ENCODE data around the gene ADPRHL1.

ADPRHL1 gene

DNA sequence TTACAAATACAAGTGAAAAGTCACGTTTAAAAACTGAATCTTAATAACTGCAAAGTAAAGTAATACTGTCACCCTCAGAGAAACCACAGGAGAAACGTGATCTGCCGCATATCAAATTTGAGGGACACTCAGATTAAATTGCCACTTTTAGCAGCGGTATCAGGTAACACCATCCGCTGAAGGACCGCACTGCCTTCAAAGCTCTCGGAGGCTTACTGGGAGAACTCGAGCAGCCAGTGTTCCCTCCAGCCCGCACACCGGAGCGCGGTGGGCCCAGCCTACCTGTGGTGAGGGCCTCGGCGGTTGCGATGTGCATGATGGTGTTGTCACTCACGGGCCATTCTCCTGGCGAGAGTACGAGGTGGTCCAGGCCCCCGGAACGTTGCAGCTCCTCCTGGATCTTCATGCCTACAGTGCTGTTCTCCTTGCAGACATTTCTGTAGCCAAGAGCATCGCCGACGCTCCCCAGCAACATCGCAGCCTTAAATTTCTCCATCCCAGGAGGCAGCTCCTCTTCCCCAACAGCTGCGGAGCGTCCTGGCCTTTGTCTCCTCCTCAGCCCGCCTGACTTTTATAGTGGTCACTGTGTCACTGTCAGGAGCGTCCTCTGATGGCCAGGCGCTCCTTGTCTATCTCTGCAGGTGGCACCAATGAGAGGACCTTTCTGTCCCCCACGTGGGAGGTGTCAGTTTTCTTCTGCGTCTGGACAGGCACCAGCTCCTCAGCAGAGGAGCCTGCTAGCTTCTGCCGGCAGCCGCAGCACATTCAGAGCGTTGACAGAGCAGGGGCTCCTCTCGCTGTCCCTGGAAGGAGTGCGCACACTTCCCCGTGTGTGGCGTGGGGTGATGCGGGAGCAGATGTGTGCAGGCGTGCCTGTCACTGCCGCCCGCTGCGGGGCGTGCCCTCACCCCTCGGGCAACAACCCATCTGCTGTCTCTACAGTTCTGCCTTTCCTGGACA lies at the start of gene ADPRHL1:
Gene ADPRHL1, minus strand, starts transcription at position 547 of the 960 bp plus-strand sequence. Its CDS starts 51 bp downstream, at position 496.
- TF ChIP-seq, protein P1, sequence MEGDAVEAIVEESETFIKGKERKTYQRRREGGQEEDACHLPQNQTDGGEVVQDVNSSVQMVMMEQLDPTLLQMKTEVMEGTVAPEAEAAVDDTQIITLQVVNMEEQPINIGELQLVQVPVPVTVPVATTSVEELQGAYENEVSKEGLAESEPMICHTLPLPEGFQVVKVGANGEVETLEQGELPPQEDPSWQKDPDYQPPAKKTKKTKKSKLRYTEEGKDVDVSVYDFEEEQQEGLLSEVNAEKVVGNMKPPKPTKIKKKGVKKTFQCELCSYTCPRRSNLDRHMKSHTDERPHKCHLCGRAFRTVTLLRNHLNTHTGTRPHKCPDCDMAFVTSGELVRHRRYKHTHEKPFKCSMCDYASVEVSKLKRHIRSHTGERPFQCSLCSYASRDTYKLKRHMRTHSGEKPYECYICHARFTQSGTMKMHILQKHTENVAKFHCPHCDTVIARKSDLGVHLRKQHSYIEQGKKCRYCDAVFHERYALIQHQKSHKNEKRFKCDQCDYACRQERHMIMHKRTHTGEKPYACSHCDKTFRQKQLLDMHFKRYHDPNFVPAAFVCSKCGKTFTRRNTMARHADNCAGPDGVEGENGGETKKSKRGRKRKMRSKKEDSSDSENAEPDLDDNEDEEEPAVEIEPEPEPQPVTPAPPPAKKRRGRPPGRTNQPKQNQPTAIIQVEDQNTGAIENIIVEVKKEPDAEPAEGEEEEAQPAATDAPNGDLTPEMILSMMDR (IDR thresholded peaks at IDR 0.05; ENCODE audit: extremely low read depth, insufficient read depth, missing control alignments): no peak
- DNase-seq (ENCODE audit: low spot score): no peak
- in situ Hi-C loops (cut with MboI; ENCODE audit: low pct_unique_long_range_greater_than_20kb, low sequenced_read_pairs, unreplicated experiment): no loop called here

DNA sequence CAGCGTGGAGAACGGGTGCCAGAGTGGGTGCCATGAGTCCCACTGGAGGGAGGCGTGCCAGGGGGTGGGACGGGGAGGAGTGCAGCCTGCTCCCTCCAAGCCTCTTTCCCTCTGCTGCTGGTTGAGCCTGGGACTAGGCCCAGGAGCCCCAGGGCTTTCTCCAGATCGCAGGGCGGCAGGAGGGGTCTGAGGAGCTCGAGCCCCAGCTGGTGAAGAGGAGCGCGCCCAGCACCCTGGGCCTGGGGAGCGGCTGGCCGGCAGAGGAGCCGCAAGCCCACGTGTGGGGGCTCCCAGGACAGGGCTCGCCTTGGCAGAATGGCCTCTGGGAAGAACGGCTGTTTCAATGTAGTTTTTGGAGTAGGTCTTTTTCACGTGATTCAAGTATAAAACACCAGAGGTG lies 49.4 kb upstream of the ADPRHL1 start:
- TF ChIP-seq, protein P1 (IDR thresholded peaks at IDR 0.05; ENCODE audit: extremely low read depth, insufficient read depth, missing control alignments): no peak
- no peak for DNase-seq (ENCODE audit: low spot score)
- in situ Hi-C loops (cut with MboI; ENCODE audit: low pct_unique_long_range_greater_than_20kb, low sequenced_read_pairs, unreplicated experiment): no loop called here

DNA sequence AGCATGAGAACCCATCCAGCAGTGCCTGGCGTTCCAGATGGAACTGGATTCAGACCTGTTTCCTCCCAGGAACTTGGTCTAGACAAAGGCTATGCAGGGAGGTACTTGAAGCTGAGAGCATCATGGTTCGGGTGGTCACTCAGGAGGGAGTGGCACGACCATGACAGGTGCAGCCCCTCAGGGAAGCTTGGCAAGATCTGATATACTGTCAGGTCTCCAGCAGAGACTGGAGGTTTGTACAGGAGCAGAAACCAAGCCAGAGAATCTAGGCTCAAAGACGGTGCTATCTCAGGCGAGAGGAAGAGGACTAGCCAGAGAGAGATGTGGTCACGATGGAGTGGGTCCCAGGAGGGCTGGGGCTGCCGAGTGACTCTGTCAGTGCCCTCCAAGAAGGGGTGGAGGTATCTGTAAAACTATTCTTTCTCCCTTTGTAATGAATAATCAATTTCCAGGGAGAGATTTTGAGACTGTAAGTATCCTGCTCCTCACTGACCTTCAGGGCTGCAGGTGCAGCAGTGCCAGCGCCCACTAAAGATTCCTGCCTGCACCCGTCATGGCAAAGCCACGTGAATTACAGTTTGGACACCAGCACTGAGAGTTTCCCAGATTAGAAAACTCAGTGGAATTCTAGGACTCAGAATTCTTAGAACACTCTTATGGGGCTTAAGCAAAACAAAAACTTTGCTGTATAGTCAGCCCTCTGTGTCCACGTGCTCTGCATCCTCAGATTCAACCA lies 47.4 kb upstream of the ADPRHL1 start:
- no peak for DNase-seq (ENCODE audit: low spot score)
- in situ Hi-C loops (cut with MboI; ENCODE audit: low pct_unique_long_range_greater_than_20kb, low sequenced_read_pairs, unreplicated experiment): no loop called here
- TF ChIP-seq, protein P1 (IDR thresholded peaks at IDR 0.05; ENCODE audit: extremely low read depth, insufficient read depth, missing control alignments): no peak

DNA sequence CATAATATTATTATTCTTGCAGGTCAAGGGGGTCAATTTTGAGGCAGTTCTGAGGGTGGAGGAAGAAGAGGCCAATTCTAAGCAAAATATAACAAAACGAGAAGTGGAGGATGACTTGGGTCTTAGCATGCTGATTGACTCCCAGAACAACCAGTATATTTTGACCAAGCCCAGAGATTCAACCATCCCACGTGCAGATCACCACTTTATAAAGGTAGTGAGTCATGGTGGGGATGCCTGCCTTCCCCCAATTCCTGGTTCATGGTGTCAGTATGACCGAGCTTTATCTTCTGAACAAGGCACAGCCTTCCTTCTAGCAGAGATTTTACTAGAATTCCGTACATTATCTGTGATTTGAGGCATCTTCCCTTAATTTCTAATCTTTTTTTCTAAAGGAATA lies 46.6 kb upstream of the ADPRHL1 start:
- DNase-seq (ENCODE audit: low spot score): no peak
- in situ Hi-C loops (cut with MboI; ENCODE audit: low pct_unique_long_range_greater_than_20kb, low sequenced_read_pairs, unreplicated experiment): no loop called here
- TF ChIP-seq, protein P1 (IDR thresholded peaks at IDR 0.05; ENCODE audit: extremely low read depth, insufficient read depth, missing control alignments): no peak

DNA sequence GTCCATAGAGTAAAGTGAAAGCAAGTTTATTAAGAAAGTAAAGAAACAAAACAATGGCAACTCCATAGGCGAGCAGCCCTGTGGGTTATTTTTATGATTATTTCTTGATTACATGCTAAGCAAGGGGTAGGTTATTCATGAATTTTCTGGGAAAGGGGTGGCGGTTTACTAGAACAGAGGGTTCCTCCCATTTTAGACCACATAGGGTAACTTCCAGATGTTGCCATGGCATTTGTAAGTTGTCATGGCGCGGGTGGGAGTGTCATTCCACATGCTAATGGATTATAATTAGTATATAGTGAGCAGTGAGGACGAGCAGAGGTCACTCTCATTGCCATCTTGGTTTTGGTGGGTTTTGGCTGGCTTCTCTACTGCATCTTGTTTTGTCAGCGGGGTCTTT lies 45.6 kb upstream of the ADPRHL1 start:
- in situ Hi-C loops (cut with MboI; ENCODE audit: low pct_unique_long_range_greater_than_20kb, low sequenced_read_pairs, unreplicated experiment): no loop called here
- TF ChIP-seq, protein P1 (IDR thresholded peaks at IDR 0.05; ENCODE audit: extremely low read depth, insufficient read depth, missing control alignments): no peak
- DNase-seq (ENCODE audit: low spot score): no peak

DNA sequence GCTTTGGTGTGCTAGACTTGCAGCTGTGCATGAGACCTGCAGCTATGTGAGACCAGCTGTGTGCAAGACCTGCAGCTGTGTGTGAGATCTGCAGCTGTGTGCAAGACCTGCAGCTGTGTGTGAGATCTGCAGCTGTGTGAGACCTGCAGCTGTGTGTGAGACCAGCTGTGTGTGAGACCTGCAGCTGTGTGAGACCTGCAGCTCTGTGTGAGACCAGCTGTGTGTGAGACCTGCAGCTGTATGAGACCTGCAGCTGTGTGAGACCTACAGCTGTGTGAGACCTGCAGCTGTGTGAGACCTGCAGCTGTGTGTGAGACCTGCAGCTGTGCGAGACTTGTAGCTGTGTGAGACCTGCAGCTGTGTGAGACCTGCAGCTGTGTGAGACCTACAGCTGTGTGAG lies 43.9 kb upstream of the ADPRHL1 start:
- TF ChIP-seq, protein P1 (IDR thresholded peaks at IDR 0.05; ENCODE audit: extremely low read depth, insufficient read depth, missing control alignments): no peak
- no peak for DNase-seq (ENCODE audit: low spot score)
- in situ Hi-C loops (cut with MboI; ENCODE audit: low pct_unique_long_range_greater_than_20kb, low sequenced_read_pairs, unreplicated experiment): no loop called here

Data from GM13977 (cell line).